Liver (tissue), 9 donors: ENCODE measurements around the gene CCDC92. TPM values are rescaled to one million over a fixed set of nuclear protein-coding genes. Genes with fewer than 3 reads are reported as not detected.

ENCODE experiments used
- DNase-seq: peaks from one replicate; pipeline ENCODE4 v3.0.0-alpha.2; 2017; ENCODE audit warnings: low spot score
- H3K27ac ChIP-seq, 2 donors: one replicate each; pipeline ENCODE4 v1.7.0; 2013; ENCODE audit warnings: inconsistent platforms in 2 of 2, low read length in 2 of 2, control low read depth in 1 of 2, low read depth in 1 of 2, mild to moderate bottlenecking in 1 of 2
- H3K27me3 ChIP-seq, 4 donors: one replicate each; pipeline versions ENCODE4 v1.6.1 to v1.7.0; 2013; ENCODE audit warnings: low read length in 3 of 4, inconsistent platforms in 1 of 4, mild to moderate bottlenecking in 1 of 4, moderate library complexity in 1 of 4; ENCODE audit not compliant: control insufficient read depth in 4 of 4, insufficient read depth in 4 of 4
- H3K36me3 ChIP-seq, 4 donors: one replicate each; pipeline versions ENCODE4 v1.6.1 to v1.7.0; 2013; ENCODE audit warnings: low read length in 3 of 4, mild to moderate bottlenecking in 3 of 4, low read depth in 1 of 4, moderate library complexity in 1 of 4; ENCODE audit not compliant: control insufficient read depth in 4 of 4, insufficient read depth in 3 of 4
- H3K4me1 ChIP-seq, 4 donors: one replicate each; pipeline versions ENCODE4 v1.6.1 to v1.7.0; 2013; ENCODE audit warnings: low read length in 3 of 4, mild to moderate bottlenecking in 3 of 4, moderate library complexity in 1 of 4; ENCODE audit not compliant: control insufficient read depth in 4 of 4, insufficient read depth in 4 of 4
- H3K4me3 ChIP-seq, 3 donors: one replicate each; pipeline versions ENCODE4 v1.6.1 to v1.7.0; 2013; ENCODE audit warnings: low read length in 3 of 3, control low read depth in 1 of 3, low read depth in 1 of 3, mild to moderate bottlenecking in 1 of 3
- H3K9ac ChIP-seq, 2 donors: one replicate each; pipeline ENCODE4 v1.7.0; 2013; ENCODE audit warnings: low read length in 2 of 2, mild to moderate bottlenecking in 2 of 2, moderate library complexity in 2 of 2, control low read depth in 1 of 2, low read depth in 1 of 2
- H3K9me3 ChIP-seq, 4 donors: one replicate each; pipeline versions ENCODE4 v1.6.1 to v1.7.0; 2013; ENCODE audit warnings: low read length in 3 of 4; ENCODE audit not compliant: control insufficient read depth in 4 of 4
- EGR1 ChIP-seq, 2 donors: IDR thresholded peaks; 2 replicates each; pipeline ENCODE4 v1.6.1; 2016 to 2018; ENCODE audit warnings: antibody characterized with exemption in 2 of 2, low read depth in 2 of 2
- FOXA2 ChIP-seq: IDR thresholded peaks from 2 replicates; pipeline ENCODE4 v1.6.1; 2016; ENCODE audit warnings: antibody characterized with exemption
- HNF4A ChIP-seq, 2 donors: conservative IDR thresholded peaks; 2 replicates each; pipeline ENCODE4 v1.6.1; 2016; ENCODE audit warnings: antibody characterized with exemption in 2 of 2, mild to moderate bottlenecking in 2 of 2
- JUND ChIP-seq, 2 donors: IDR thresholded peaks; 2 replicates each; pipeline ENCODE4 v1.6.1; 2016; ENCODE audit warnings: antibody characterized with exemption in 2 of 2
- MAX ChIP-seq: IDR thresholded peaks from 2 replicates; pipeline ENCODE4 v1.6.1; 2016; ENCODE audit warnings: antibody characterized with exemption
- NR2F2 ChIP-seq: IDR thresholded peaks from 2 replicates; pipeline ENCODE4 v1.6.1; 2016; ENCODE audit warnings: antibody characterized with exemption
- RAD21 ChIP-seq, 2 donors: IDR thresholded peaks; 2 replicates each; pipeline ENCODE4 v1.6.1; 2016; ENCODE audit warnings: antibody characterized with exemption in 2 of 2, mild to moderate bottlenecking in 2 of 2
- RXRA ChIP-seq, 2 donors: IDR thresholded peaks; 2 replicates each; pipeline ENCODE4 v1.6.1; 2017 to 2018; ENCODE audit warnings: antibody characterized with exemption in 2 of 2, mild to moderate bottlenecking in 1 of 2
- SP1 ChIP-seq: IDR thresholded peaks from 2 replicates; pipeline ENCODE4 v1.6.1; 2018; ENCODE audit warnings: antibody characterized with exemption, mild to moderate bottlenecking
- WGBS: extraction: QIAGEN DNeasy Blood & Tissue Kit; methylation state at CpG from one replicate; pipeline ENCODE4 v1.1.7; 2013; 5-methylcytosine and 5-hydroxymethylcytosine counted together
- polyA plus RNA-seq, 2 donors: library from polyadenylated mRNA; stranded (reverse) in 1 of 2; unstranded in 1 of 2; fragments of 200-250 nt in 1 of 2; fragments of >200 nt in 1 of 2; fragmentation: Nextera tagmentation in 1 of 2; extraction: Ambion mirVana in 1 of 2; gene quantifications; one replicate each; pipeline versions ENCODE4 v1.2.1 to v1.2.3, GENCODE V29; 2013 to 2015
- total RNA-seq, 2 donors: library from RNA; depleted of rRNA; stranded (reverse); fragments of >200 nt; gene quantifications; one replicate each; pipeline ENCODE4 v1.2.3, GENCODE V29; 2014
- TF ChIP-seq, protein P1 (sequence below): fragments of 150-350 bp; IDR thresholded peaks from 2 replicates; pipeline ENCODE4 v1.5.1; 2017; ENCODE audit warnings: improper control_type of control experiment, low read depth, low read length; ENCODE audit not compliant: missing input control
- TF ChIP-seq, protein P2 (sequence below): IDR thresholded peaks from 2 replicates; pipeline ENCODE4 v1.6.1; 2016; ENCODE audit warnings: antibody characterized with exemption, mild to moderate bottlenecking
- TF ChIP-seq, protein P3 (sequence below): IDR thresholded peaks from 2 replicates; pipeline ENCODE4 v1.6.1; 2016; ENCODE audit warnings: antibody characterized with exemption
- donor health status: healthy.
- donor health status: healthy.
- donor health status: healthy.
- donor health status: healthy.
- donor health status: healthy.

CCDC92 gene
- total and polyA plus RNA-seq, 4 donors, result 2.1 to 14.6 (median 9.3) TPM

GRCh38 chr12:123941624-123942237 is 30.9 kb downstream of the CCDC92 start (continued):
- TF ChIP-seq EGR1 (IDR thresholded peaks at IDR 0.05; ENCODE audit: low read depth in 2 of 2) (no peak), MAX (no peak), JUND (IDR thresholded peaks at IDR 0.05) (no peak), FOXA2 (no peak)
- TF ChIP-seq, protein P1, sequence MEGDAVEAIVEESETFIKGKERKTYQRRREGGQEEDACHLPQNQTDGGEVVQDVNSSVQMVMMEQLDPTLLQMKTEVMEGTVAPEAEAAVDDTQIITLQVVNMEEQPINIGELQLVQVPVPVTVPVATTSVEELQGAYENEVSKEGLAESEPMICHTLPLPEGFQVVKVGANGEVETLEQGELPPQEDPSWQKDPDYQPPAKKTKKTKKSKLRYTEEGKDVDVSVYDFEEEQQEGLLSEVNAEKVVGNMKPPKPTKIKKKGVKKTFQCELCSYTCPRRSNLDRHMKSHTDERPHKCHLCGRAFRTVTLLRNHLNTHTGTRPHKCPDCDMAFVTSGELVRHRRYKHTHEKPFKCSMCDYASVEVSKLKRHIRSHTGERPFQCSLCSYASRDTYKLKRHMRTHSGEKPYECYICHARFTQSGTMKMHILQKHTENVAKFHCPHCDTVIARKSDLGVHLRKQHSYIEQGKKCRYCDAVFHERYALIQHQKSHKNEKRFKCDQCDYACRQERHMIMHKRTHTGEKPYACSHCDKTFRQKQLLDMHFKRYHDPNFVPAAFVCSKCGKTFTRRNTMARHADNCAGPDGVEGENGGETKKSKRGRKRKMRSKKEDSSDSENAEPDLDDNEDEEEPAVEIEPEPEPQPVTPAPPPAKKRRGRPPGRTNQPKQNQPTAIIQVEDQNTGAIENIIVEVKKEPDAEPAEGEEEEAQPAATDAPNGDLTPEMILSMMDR, result no peak

DNA sequence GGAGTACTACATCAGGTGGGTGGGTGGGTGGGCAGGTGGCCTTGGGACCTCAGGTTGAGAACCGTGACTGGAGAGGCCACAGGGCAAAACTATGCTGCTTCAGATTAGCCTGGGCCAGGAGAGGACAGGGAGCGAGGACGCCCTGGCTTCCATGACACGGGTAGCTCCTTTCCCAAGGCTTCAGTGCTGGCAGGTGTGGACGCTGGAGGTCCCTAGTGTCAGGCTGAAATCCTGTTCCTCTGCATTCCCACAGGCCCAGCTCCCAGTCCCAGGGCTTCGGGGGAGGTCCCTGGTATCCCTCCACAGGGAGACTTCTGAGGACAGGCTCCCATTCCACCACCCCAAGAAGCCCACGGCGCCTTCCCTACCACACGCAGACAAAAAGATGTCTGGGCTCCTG is 31.6 kb downstream of the CCDC92 start:
- Histone ChIP-seq H3K4me3 (no peak overlapping the region), H3K27me3 (no peaks in the 10 kb centered on the region), H3K36me3 (peaks cover 8 to 21% (median 11%) of the 10 kb centered on the region in 4 donors), H3K9ac (no peak overlapping the region), H3K4me1 (peaks cover 0 to 1% (median 0%) of the 10 kb centered on the region in 4 donors), H3K9me3 (peaks cover 0 to 3% (median 0%) of the 10 kb centered on the region in 4 donors), H3K27ac (no peak overlapping the region)
- WGBS, result 97% methylated on average over 9 of the region's 9 CpGs
- DNase-seq, result no peak
- no peak for TF ChIP-seq HNF4A (conservative IDR thresholded peaks at IDR 0.05)
- no peak for TF ChIP-seq NR2F2
- TF ChIP-seq, protein P2, sequence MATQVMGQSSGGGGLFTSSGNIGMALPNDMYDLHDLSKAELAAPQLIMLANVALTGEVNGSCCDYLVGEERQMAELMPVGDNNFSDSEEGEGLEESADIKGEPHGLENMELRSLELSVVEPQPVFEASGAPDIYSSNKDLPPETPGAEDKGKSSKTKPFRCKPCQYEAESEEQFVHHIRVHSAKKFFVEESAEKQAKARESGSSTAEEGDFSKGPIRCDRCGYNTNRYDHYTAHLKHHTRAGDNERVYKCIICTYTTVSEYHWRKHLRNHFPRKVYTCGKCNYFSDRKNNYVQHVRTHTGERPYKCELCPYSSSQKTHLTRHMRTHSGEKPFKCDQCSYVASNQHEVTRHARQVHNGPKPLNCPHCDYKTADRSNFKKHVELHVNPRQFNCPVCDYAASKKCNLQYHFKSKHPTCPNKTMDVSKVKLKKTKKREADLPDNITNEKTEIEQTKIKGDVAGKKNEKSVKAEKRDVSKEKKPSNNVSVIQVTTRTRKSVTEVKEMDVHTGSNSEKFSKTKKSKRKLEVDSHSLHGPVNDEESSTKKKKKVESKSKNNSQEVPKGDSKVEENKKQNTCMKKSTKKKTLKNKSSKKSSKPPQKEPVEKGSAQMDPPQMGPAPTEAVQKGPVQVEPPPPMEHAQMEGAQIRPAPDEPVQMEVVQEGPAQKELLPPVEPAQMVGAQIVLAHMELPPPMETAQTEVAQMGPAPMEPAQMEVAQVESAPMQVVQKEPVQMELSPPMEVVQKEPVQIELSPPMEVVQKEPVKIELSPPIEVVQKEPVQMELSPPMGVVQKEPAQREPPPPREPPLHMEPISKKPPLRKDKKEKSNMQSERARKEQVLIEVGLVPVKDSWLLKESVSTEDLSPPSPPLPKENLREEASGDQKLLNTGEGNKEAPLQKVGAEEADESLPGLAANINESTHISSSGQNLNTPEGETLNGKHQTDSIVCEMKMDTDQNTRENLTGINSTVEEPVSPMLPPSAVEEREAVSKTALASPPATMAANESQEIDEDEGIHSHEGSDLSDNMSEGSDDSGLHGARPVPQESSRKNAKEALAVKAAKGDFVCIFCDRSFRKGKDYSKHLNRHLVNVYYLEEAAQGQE, result no peak
- no peak for TF ChIP-seq RXRA (IDR thresholded peaks at IDR 0.05)
- no peak for TF ChIP-seq MAX
- TF ChIP-seq, protein P3, sequence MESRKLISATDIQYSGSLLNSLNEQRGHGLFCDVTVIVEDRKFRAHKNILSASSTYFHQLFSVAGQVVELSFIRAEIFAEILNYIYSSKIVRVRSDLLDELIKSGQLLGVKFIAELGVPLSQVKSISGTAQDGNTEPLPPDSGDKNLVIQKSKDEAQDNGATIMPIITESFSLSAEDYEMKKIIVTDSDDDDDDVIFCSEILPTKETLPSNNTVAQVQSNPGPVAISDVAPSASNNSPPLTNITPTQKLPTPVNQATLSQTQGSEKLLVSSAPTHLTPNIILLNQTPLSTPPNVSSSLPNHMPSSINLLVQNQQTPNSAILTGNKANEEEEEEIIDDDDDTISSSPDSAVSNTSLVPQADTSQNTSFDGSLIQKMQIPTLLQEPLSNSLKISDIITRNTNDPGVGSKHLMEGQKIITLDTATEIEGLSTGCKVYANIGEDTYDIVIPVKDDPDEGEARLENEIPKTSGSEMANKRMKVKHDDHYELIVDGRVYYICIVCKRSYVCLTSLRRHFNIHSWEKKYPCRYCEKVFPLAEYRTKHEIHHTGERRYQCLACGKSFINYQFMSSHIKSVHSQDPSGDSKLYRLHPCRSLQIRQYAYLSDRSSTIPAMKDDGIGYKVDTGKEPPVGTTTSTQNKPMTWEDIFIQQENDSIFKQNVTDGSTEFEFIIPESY, result no peak
- TF ChIP-seq JUND (IDR thresholded peaks at IDR 0.05), result no peak
- no peak for TF ChIP-seq RAD21 (IDR thresholded peaks at IDR 0.05)
- no peak for TF ChIP-seq SP1
- TF ChIP-seq FOXA2, result no peak
- TF ChIP-seq EGR1 (IDR thresholded peaks at IDR 0.05; ENCODE audit: low read depth in 2 of 2), result no peak
